Upper lobe of left lung (tissue), 4 donors: ENCODE data around the gene RMRP.

Source experiments
- CTCF ChIP-seq, 6 experiments: fragments of 450-650 bp in 4 of 6; fragments of 200-600 bp in 2 of 6; sonication (generic) in 2 of 6; IDR thresholded peaks; one replicate each; pipeline ENCODE4 v1.5.1; 2016 to 2019; ENCODE audit warnings: antibody characterized with exemption in 6 of 6
- EP300 ChIP-seq, 4 donors: sonication (generic); formaldehyde crosslinking; IDR thresholded peaks; one replicate each; pipeline ENCODE4 v1.5.1; 2017; ENCODE audit warnings: antibody characterized with exemption in 4 of 4, control low read depth in 2 of 4
- POLR2A ChIP-seq, 4 donors: fragments of 450-650 bp; IDR thresholded peaks; one replicate each; pipeline ENCODE4 v1.5.1; 2016 to 2017; ENCODE audit warnings: antibody characterized with exemption in 4 of 4, mild to moderate bottlenecking in 2 of 4
- POLR2AphosphoS5 ChIP-seq, 2 donors: sonication (generic); formaldehyde crosslinking; IDR thresholded peaks; one replicate each; pipeline ENCODE4 v1.5.1; 2017; ENCODE audit warnings: antibody characterized with exemption in 2 of 2

GRCh38 chr9:35661756-35662350 is 4.0 kb upstream of the RMRP start:
- no peak for TF ChIP-seq EP300 (IDR thresholded peaks at IDR 0.05)
- no peak for TF ChIP-seq CTCF (IDR thresholded peaks at IDR 0.05)
- TF ChIP-seq POLR2A (IDR thresholded peaks at IDR 0.05) = no peak
- TF ChIP-seq POLR2AphosphoS5 (IDR thresholded peaks at IDR 0.05) = no peak
